BLaER1 (cell line): Measurements from ENCODE around the gene TAF3.
"Not testable (repeated sequence)": the region's sequence is repeated elsewhere in the genome, so short reads cannot be mapped to it uniquely, and the experiment has no call there.

Experiments used
- H3K27ac ChIP-seq: shearing (Covaris generic); formaldehyde crosslinking; 2 replicates; pipeline ENCODE4 v1.8.1; 2022
- H3K27me3 ChIP-seq: shearing (Covaris generic); formaldehyde crosslinking; 2 replicates; pipeline ENCODE4 v1.8.1; 2022
- H3K36me3 ChIP-seq: shearing (Covaris generic); formaldehyde crosslinking; 2 replicates; pipeline ENCODE4 v1.8.1; 2022
- H3K4me1 ChIP-seq: shearing (Covaris generic); formaldehyde crosslinking; 2 replicates; pipeline ENCODE4 v1.8.1; 2022
- H3K4me2 ChIP-seq: shearing (Covaris generic); formaldehyde crosslinking; 2 replicates; pipeline ENCODE4 v1.8.1; 2022
- H3K4me3 ChIP-seq: shearing (Covaris generic); formaldehyde crosslinking; 2 replicates; pipeline ENCODE4 v1.8.1; 2022
- H3K9ac ChIP-seq: shearing (Covaris generic); formaldehyde crosslinking; 2 replicates; pipeline ENCODE4 v1.8.1; 2022
- H3K9me3 ChIP-seq: shearing (Covaris generic); formaldehyde crosslinking; 2 replicates; pipeline ENCODE4 v1.8.1; 2022
- H4K20me1 ChIP-seq: shearing (Covaris generic); formaldehyde crosslinking; 2 replicates; pipeline ENCODE4 v1.8.1; 2022
- Cebpa-rat ChIP-seq: shearing (Covaris generic); IDR thresholded peaks from 2 replicates; pipeline ENCODE4 v1.8.1; 2022

The TAF3 gene

DNA sequence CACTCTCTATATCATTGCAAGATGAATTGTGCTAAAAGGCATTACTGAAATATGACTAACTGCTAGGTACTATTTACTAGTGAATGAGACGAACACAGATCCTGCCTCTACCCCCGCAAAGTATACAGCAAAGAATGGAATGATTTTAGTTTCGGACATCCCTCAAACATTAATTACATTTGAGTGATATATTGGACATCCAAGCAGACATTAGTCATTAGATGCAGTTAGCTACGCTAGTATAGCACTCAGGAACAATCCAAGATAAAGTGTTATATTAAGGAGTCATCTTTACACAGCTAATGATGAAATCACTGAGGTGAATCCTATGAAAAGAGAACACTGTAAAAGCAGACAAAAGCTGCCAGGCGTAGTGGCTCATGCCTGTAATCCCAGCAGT is 7.3 kb upstream of the TAF3 start:
- peaks cover 5% of the 10 kb centered on the region; the same call in 1 of the 2 replicates for H4K20me1 ChIP-seq
- H3K36me3 ChIP-seq: peaks cover 36% of the 10 kb centered on the region
- H3K9ac ChIP-seq: no peak overlapping the region
- H3K4me3 ChIP-seq: no peak overlapping the region
- no peak overlapping the region for H3K27ac ChIP-seq
- H3K9me3 ChIP-seq: no peaks in the 10 kb centered on the region
- no peak overlapping the region for H3K4me2 ChIP-seq
- H3K27me3 ChIP-seq: no peaks in the 10 kb centered on the region
- no peak for TF ChIP-seq Cebpa-rat
- no peaks in the 10 kb centered on the region for H3K4me1 ChIP-seq

DNA sequence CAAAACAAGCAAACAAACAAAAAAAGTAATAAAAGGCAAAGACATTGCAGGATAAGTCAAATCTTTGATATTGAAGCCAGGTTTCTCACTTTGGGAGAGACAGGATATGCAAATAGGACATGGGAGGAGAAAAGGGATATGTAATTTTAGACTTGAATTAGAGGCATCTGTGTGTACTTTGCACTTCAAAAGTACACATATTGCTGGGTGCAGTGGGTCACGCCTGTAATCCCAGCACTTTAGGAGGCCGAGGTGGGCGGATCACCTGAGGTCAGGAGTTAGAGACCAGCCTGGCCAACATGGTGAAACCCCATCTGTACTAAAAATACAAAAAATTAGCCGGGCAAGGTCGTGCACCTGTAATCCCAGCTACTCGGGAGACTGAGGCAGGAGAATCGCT is 6.6 kb upstream of the TAF3 start:
- not testable (repeated sequence) for H3K4me1 ChIP-seq, H4K20me1 ChIP-seq, H3K4me2 ChIP-seq, H3K9ac ChIP-seq, H3K9me3 ChIP-seq, H3K27ac ChIP-seq, H3K27me3 ChIP-seq, H3K4me3 ChIP-seq
- peaks cover 29% of the 10 kb centered on the region for H3K36me3 ChIP-seq

DNA sequence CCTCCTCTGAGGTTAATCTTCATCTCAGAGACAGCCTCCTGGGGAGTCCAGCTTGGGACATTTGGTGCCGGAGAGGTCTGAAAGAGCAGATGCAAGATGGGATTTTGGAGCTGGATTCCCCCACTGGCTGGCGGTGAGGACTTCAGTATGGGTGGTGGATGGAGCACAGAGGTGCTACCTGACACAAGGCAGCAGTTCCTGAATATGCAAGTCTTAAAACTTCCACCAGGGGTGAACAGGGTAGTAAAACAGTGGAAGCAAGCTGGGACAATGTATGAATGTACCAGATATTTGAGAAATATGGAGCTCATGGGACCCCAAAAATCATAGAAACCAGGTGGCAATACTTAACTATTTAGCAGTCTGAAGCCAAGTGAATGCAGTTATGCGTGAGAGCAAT is 4.8 kb upstream of the TAF3 start:
- Histone ChIP-seq H3K27ac (no peak overlapping the region), H3K36me3 (peaks cover 12% of the 10 kb centered on the region), H4K20me1 (peaks cover under 1% of the 10 kb centered on the region), H3K9me3 (no peaks in the 10 kb centered on the region), H3K4me2 (no peak overlapping the region), H3K4me1 (peaks cover 17% of the 10 kb centered on the region), H3K9ac (no peak overlapping the region), H3K4me3 (no peak overlapping the region), H3K27me3 (no peaks in the 10 kb centered on the region)
- no peak for TF ChIP-seq Cebpa-rat

DNA sequence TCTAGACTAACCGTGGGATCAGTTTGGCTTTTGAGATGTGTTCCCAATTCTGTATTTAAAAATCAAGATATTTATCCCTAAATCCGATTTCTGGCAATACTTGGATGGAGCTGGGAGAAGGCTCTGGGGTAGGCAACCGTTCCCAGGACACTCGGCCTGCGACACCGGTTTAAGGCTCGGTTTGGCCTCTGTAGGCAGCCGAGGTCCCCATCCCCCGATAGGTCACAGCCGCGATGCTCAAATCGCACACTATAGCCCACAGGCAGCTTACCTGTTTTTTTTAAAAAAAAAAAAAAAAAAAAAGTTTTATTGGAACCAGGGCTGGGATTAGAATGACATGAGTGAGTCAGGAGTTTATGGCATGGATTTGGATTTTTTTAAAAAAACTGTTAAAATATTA is 729 bp upstream of the TAF3 start:
- Histone ChIP-seq H3K4me1 (peaks cover 32% of the 10 kb centered on the region), H3K36me3 (peaks cover 17% of the 10 kb centered on the region), H4K20me1 (peaks cover 30% of the 10 kb centered on the region), H3K27me3 (no peaks in the 10 kb centered on the region), H3K4me2 (peak overlapping the region; percentile 84), H3K4me3 (peak overlapping the region; percentile 96), H3K9me3 (no peaks in the 10 kb centered on the region), H3K27ac (no peak overlapping the region), H3K9ac (peak overlapping the region; percentile 92; the same call in 1 of the 2 replicates)
- TF ChIP-seq Cebpa-rat: no peak

DNA sequence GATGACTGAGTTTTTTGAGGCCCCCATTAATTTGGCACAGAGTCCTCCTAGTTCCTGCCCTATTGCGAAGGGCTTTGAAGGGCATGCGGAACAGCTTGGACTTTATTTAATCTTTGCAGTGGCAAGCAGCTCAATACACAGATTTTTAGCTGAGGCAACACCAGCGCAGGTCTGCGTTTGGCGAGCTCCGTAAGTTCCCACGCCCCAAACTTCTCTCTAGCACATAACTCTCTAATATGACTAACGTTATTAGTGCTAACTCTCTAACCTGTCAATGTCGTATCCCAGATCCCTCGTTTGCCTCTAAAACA is 366 bp upstream of the TAF3 start:
- peak overlapping the region; percentile 96 for H3K4me3 ChIP-seq
- H3K36me3 ChIP-seq: peaks cover 19% of the 10 kb centered on the region
- peak overlapping the region; percentile 92 for H3K9ac ChIP-seq
- H3K27ac ChIP-seq: peak overlapping the region; percentile 47; the same call in 1 of the 2 replicates
- peak overlapping the region; percentile 84 for H3K4me2 ChIP-seq
- peaks cover 30% of the 10 kb centered on the region for H4K20me1 ChIP-seq
- peaks cover 32% of the 10 kb centered on the region for H3K4me1 ChIP-seq
- no peak for TF ChIP-seq Cebpa-rat
- H3K27me3 ChIP-seq: no peaks in the 10 kb centered on the region
- no peaks in the 10 kb centered on the region for H3K9me3 ChIP-seq

DNA sequence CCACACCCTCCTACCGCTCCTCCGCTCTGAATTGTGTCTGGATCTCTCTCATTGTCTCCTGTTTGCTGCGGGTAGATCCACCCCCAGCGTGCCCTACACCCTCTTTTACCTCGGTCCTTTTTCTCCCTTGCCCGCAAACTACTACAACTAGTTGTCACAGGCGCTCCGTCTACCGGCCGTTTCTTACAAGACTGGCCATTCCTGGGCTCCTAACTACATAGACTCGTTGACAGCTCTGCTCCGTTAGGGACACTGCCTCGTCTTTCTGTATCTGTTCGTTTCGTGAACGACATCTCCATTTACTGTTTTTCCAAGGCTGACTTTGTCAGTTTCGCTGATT is 786 bp downstream of the TAF3 start:
- Histone ChIP-seq H3K4me1 (peaks cover 32% of the 10 kb centered on the region), H3K9me3 (no peaks in the 10 kb centered on the region), H3K27ac (peak overlapping the region; percentile 87), H3K4me3 (peak overlapping the region; percentile 96), H3K27me3 (no peaks in the 10 kb centered on the region), H4K20me1 (peaks cover 30% of the 10 kb centered on the region), H3K4me2 (peak overlapping the region; percentile 87), H3K36me3 (peaks cover 29% of the 10 kb centered on the region), H3K9ac (peak overlapping the region; percentile 92)
- TF ChIP-seq Cebpa-rat: no peak

DNA sequence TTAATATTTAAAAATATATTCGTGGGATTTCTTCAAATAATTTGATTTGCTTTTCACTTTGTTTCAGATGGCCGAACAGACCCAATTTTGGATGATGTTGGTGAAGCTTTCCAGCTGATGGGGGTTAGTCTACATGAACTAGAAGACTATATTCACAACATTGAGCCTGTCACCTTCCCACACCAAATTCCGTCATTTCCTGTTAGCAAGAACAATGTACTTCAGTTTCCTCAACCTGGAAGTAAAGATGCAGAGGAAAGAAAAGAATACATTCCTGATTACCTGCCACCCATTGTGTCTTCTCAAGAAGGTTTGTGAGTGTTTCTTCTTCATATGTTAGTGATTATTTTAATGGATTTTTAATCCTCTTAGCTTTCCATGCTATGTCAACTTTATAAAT is 5.9 kb downstream of the TAF3 start:
- Histone ChIP-seq H3K9ac (no peak overlapping the region), H3K4me2 (no peak overlapping the region), H3K27me3 (no peaks in the 10 kb centered on the region), H3K4me3 (no peak overlapping the region), H4K20me1 (peaks cover 30% of the 10 kb centered on the region), H3K27ac (no peak overlapping the region), H3K9me3 (no peaks in the 10 kb centered on the region), H3K4me1 (peaks cover 14% of the 10 kb centered on the region), H3K36me3 (peaks cover 72% of the 10 kb centered on the region)
- no peak for TF ChIP-seq Cebpa-rat

DNA sequence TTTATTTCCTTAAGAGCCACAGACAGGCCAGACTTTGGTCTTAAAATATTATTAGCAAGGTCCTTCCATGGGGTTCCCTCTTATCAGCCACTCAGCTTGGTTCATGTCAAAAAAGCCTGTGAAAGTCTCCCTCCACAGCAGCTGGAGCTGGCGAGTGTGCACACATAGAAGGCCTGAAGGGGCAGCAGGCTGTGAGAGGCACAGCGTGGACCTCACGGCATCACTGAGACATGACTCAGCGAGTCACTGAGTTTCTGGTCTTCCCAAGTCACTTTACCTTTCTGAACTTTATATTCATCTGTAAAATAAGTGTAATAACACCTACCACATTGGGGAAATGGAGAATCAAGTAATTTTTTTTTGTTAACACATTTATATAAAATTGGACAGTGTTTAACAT is 8.7 kb downstream of the TAF3 start:
- TF ChIP-seq Cebpa-rat: no peak
- Histone ChIP-seq H3K36me3 (peaks cover 73% of the 10 kb centered on the region), H3K4me3 (no peak overlapping the region), H3K27me3 (no peaks in the 10 kb centered on the region), H3K9ac (0 out of 2 replicates have a peak overlapping the region, but pooled peaks have one; percentile 16), H3K4me1 (no peaks in the 10 kb centered on the region), H3K27ac (no peak overlapping the region), H3K9me3 (no peaks in the 10 kb centered on the region), H3K4me2 (no peak overlapping the region), H4K20me1 (peaks cover 16% of the 10 kb centered on the region)

DNA sequence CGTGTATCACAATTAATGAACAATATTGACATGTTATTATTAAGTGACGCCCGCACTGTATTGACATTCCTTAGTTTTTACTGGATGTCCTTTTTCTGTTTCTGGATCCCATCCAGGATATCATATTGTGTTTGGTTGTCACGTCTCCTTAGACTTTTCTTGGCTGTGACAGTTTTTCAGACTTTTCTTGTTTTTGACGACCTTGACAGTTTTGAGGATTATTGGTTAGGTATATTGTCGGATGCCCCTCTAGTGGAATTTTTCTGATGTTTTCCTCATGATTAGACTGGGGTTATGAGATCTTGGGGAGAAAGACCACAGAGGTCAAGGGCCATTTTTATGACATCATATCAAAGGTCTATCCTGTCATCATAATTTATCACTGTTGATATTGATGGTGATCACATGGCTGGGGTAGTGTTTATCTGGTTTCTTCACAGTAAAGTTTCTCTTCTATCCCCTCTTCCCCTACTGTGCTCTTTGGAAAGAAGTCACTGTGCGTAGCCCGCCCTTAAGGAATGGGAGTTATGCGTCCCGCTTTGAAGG is 11.1 kb downstream of the TAF3 start:
- Histone ChIP-seq H3K4me2 (no peak overlapping the region), H4K20me1 (peaks cover 34% of the 10 kb centered on the region), H3K9me3 (no peaks in the 10 kb centered on the region), H3K4me3 (no peak overlapping the region), H3K9ac (no peak overlapping the region), H3K36me3 (peaks cover 69% of the 10 kb centered on the region), H3K27ac (no peak overlapping the region), H3K27me3 (no peaks in the 10 kb centered on the region), H3K4me1 (no peaks in the 10 kb centered on the region)
- TF ChIP-seq Cebpa-rat: no peak

DNA sequence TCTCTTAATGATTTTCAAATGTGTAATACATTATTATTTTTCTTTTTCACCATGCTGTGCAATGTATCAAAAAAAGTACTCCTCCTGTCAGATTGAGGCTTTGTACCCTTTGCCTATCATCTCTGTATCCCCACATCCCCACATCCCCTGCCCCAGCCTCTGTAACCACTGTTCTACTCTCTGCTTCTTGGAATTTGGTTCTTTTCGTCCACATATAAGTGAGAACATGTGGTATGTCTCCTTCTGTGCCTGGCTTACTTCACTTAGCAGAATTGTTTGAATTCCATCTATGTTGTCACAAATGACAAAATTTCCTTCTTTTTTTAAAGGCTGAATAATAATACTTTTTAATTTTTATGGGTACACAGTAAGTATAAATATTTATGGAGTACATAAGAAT is 13.8 kb downstream of the TAF3 start:
- Histone ChIP-seq H3K27ac (no peak overlapping the region), H3K9me3 (no peaks in the 10 kb centered on the region), H3K27me3 (no peaks in the 10 kb centered on the region), H4K20me1 (peaks cover 46% of the 10 kb centered on the region), H3K4me3 (no peak overlapping the region), H3K9ac (no peak overlapping the region), H3K36me3 (peaks cover 68% of the 10 kb centered on the region), H3K4me1 (no peaks in the 10 kb centered on the region), H3K4me2 (no peak overlapping the region)
- TF ChIP-seq Cebpa-rat: no peak

DNA sequence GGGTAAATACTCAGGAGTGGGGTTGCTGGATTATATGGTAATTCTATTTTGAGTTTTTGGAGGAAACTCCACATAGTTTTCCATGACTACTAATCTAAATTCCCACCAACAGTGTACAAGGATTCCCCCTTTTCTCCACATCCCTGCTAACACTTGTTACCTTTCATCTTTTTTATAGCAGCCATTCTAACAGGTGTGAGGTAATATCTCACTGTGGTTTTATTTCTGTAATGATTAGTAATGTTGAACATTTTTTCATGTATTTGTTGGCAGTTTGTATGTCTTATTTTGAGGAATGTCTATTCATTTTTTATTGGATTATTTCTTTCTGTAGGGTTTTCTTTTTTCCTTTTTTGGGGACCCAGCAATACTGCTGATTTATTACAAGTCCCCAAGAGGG is 14.9 kb downstream of the TAF3 start:
- peaks cover 65% of the 10 kb centered on the region for H3K36me3 ChIP-seq
- peaks cover 41% of the 10 kb centered on the region for H4K20me1 ChIP-seq
- no peak overlapping the region for H3K9ac ChIP-seq
- no peak overlapping the region for H3K4me3 ChIP-seq
- no peak overlapping the region for H3K4me2 ChIP-seq
- H3K9me3 ChIP-seq: no peaks in the 10 kb centered on the region
- no peaks in the 10 kb centered on the region for H3K27me3 ChIP-seq
- no peaks in the 10 kb centered on the region for H3K4me1 ChIP-seq
- H3K27ac ChIP-seq: no peak overlapping the region
- no peak for TF ChIP-seq Cebpa-rat
